CD4-positive, alpha-beta T cell treated with Interleukin-17A for 1 hour (primary cell): ENCODE results near the gene CPVL.

Experiments used
- DNase-seq: peaks from one replicate; pipeline ENCODE4 v3.0.0-alpha.2; 2020

Gene CPVL

GRCh38 chr7:28999427-28999826 lies 146.9 kb downstream of the CPVL start:
- DNase-seq = no peak

GRCh38 chr7:28998105-28998504 lies 148.2 kb downstream of the CPVL start:
- no peak for DNase-seq

- no peak for DNase-seq
Observed at GRCh38 chr7:28996836-28997235, 149.5 kb downstream of the CPVL start.

- no peak for DNase-seq
Observed at GRCh38 chr7:28993371-28993770, 153.0 kb downstream of the CPVL start.

- no peak for DNase-seq
Observed at GRCh38 chr7:28992798-28993197, 153.5 kb downstream of the CPVL start.

DNA sequence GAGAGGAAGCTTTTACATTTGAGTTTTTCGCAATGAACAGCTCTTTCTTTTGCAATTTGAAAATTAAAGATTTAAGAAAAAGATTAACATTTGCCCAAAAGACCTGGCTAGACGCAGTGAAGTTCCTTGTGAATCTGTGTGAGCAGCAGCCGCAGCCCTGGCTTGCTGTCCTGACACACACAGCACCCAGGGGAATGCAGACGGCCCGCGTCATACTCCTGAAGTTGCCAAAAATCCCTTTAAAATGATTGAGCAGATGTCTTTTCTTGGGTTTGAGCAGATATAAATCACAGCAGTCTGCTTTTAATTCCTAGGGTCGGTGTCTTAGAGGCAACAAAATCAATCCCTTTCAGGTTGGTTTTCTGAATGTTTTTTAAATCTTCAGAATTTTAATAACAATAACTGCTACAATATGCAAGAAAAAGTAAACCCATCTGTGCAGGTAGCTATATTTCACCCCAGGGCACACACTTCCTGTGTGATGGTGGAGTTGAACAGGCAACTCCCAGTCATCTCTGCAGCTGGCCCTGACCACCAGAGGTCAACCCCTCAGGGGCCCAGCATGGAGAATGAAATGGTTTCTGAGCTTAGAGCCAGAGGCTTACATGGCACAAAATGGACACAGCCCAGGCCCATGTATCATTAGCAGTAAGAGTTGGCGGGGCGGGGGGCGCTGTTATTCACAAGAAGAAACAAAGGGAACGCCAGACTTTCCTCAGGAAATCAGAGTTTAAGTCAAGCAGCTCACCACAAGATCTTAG lies 156.0 kb downstream of the CPVL start:
- DNase-seq = no peak

DNA sequence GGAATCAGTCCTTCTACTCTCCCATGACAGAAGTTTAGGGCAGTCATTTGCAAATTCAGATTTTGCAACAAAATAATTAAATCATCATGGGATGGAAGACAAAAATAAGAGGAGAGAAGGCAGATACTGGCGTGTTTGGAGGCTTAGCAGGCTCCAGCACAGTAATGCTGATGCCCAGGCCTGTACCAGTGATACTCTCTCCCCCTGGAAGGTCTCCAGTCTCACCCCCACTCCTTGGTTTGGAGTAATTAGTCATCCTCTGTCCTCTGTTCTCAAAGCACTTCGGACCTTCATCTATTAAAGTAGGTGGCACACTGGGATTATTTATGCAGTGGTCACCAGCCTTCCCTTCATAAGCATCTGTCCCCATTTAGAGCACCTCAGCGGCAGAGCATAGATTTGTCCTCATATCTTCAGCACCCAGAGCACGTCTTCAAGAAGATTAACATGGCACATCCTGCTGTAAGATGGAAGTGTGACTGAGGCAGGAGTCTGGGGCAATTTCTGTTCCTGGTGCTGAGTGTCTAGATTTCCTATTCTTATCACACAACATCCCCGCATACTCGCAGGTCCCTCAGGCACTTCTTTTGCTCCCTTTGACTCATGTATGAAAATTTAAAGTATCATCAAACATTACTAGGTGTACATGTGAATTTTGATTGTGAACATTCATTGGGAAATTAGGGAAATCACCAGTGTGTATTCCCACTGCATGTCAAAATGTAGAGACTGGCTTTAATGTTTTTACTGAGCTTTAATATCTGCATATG lies 156.9 kb downstream of the CPVL start:
- DNase-seq = no peak

DNA sequence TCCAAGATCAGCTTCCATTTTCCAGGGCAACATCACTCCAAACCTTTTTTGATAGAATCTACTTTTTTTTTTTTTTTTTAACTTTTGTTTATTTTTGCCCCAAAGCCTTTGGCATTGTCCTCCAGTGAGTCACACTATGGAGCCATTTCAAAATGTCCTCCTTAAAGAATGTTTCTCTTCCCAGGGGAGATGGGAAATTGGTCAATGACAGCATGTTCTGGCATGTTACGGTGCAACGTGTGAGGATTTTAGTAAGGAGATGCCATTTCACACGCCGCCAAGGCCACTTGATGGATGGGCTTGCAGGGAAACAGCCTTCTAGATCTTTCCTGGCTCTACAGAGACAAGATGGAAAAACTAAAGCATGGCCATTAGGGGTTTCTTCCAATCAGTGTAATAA lies 157.5 kb downstream of the CPVL start:
- DNase-seq = no peak

GRCh38 chr7:28988091-28988490 lies 158.2 kb downstream of the CPVL start:
- DNase-seq = no peak

DNA sequence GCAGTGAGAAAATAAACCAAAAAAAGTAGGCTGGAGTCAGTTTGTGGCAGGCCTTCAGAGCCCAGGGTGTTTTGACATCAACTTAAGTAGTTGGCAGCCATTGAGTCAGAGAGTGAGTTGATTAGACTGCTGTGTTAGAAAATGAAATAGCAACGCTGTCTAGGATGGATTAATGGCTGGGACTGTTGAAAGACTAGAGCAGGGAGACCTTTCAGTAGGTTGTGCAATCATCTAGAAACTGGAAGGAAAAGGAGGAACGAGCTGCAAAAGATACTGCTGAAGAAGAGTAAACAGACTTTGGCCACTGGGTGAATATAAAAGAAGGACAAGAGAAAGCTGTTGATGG lies 159.6 kb downstream of the CPVL start:
- no peak for DNase-seq

DNA sequence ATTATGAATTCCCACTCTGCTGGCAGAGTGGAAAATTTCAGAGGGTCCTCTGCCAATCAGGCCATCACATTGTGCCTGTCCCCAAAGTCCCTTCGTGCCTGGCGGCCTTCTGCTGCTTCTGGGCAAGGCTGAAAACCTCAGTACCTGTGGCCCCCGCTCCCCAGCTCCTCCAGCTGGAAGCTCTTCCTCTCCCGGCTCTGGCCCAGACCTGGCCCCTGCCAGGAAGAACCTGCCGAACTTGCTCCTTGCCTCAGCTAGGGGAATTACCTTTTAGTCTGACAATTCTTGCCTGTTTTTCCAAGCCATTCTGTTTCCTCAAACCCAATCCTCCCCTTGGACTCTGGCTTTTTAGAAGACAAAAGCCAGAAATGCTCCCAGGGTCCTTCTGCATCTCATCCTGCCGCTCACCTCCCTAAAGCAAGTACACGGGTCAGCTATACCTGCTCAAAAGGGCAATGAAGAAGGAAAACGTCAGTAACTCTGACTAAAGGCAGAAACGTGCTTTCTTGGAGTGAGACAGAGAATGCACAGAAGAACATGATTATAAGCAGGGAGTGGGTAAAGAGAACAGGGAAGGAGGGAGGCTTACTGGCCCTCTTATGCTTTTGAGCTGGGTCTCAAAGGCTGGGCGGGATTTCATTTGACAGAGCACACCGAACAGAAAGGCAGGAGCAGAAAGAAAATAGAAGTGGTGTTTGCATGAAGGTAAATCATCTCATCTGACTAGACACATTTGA lies 160.1 kb downstream of the CPVL start:
- no peak for DNase-seq

DNA sequence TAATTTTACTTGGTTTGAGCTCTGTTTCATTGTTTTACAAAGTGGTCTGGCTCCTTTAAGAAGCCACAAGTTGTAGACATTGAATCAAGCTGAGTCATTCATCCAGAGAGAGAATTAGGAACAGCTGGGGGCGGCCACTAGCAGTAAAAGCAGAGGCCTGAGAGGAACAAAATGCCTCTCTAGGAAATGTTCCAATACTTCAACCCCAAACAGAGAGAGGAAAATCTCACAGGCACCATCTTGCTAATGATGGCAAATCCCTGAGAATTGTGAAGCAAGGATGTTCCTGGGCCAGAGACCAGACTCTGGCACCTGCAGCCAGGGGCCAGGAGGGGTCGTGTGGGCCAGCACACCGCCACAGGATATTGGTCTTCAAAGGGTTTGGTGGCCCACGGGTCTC lies 161.7 kb downstream of the CPVL start:
- DNase-seq = no peak

- DNase-seq = no peak
Observed at GRCh38 chr7:28984217-28984616, 162.1 kb downstream of the CPVL start.

DNA sequence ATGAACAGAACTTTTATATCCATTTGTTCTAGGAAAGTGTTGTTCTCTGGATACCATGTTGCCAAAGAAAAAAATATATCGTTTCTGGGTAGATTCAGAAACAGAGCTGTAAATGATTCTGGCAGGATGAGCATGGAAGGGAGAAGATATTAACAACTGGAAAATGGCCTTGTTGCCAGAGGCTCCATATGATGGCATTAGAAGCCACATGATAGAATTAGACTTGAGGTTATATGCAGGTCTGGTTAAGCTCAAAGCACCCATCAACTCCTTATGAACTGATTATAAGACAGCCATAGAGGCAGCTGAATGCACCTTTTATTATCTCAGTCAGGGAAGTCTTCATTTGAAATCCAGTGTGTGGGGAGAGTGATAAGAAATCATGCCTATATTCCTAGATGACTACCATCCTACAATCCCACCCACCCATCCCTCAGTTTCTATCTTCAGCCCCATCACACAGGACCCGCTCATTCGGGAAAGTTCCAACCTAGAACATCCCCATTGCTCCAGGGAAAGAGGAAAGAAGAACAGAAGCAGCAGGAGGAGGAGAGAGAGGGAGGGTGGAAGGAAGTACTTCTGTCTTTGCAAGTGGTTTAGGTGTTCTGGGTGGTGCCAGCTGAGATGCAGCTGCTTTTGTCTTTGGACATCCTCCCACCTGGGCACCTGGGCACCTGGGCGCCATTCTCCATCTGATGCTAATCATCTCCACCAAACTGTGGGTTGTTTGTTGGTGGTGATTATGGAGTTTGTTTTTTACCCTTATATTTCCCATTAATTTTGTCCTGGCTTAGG lies 162.7 kb downstream of the CPVL start:
- no peak for DNase-seq

DNA sequence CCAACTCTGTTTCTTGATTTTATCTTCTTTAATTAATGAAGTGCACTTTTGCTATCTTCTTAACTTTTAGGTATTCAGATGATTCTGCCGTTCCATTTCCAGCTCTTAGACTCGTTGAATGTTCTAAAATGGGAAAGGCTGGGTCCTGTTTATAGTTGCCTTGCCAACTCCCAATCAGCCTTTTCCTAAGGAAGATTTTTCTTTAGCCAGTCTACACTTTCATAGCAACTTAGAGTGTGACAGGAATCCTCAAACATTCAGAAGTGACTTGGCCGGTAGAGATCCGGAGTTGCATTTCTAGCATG lies 165.2 kb downstream of the CPVL start:
- DNase-seq = no peak

- DNase-seq = no peak
Observed at GRCh38 chr7:28980451-28981160, 165.7 kb downstream of the CPVL start.

DNA sequence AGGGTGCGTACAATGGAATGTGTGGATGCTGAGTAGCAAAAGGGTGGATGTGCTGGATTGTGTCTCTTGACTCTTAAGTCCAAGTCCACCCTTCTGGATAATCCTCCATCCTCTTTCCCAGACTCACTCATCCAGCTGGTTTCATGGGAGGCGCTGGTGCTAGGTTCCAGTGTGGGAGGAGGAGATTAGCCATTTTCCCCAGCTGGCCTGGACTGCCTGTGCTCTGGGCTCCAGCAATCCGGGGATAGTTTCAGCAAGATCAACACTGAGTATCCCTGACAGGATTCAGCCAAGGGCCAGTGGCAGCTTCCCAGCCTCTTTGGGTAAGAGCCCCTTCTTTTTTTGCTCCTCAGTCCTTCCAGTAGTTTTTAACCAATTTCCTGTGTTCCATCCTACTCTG lies 166.6 kb downstream of the CPVL start:
- no peak for DNase-seq

DNA sequence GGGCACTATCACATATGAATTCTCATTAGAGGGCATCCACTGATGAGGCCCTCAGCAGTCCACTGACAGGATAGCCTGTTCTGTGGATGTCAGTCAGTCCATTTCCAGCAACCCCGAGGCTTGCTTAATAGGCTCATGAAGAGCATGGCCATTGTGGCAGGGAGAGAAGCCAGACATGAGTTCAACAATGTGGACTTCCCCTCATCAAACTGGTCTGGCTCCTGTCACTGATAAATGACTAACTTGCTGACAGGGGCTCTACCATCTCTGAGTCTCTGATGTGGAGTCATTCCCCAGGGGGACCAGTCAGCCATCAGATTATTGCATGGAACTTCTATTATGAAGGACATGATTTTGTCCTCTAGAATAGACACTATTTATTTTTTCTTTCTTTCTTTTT lies 168.5 kb downstream of the CPVL start:
- DNase-seq = no peak

DNA sequence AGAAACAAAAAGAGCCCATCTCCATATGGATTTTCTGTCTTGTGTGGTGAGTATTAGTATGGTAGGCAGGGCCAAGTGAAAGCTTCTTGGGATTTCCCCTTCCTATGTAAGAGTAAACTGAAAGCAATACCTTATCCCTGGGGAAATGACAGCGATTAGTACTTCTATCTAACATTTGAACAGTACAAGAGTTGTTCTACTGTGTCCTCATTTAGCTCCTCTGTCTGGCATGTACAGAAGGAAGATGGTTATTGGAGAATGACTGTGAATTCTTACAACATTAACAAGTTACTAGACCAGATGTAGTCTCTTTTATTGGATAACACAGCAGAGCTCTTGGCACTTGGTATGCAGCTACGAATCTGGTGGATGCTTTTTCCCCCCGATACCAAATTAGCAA lies 170.3 kb downstream of the CPVL start:
- no peak for DNase-seq

GRCh38 chr7:28973591-28973990 lies 172.7 kb downstream of the CPVL start:
- DNase-seq = no peak

- no peak for DNase-seq
Observed at GRCh38 chr7:28964056-28964455, 182.3 kb downstream of the CPVL start.

DNA sequence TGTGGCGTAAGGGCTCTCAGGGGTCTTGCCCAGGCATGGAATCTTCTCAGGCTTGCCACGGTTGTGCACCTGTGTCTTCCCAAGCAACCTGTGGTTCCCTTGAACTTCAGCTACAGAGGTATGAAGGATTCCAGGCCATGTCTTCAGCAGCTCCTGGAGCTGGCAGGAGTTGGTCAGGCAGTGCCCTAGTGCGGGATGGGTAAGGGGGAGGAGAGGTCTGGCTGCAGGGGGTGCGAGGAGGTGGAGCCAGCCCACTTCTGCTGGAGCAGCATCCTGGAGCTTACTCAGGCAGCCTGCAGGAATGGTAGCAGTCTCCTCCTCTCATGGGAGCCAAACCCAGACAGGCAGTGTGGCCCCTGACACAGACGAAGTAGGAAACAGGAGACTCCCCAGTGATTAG lies 184.4 kb downstream of the CPVL start:
- DNase-seq = no peak
